GM19463 (cell line): ENCODE data around the gene EPO.

Experiments used
- ATAC-seq: cut with Tn5 transposase; IDR thresholded peaks from one replicate; pipeline ENCODE4 v1.9.1; 2021; ENCODE audit warnings: mild to moderate bottlenecking, moderate library complexity; ENCODE audit not compliant: unreplicated experiment

Gene EPO

DNA sequence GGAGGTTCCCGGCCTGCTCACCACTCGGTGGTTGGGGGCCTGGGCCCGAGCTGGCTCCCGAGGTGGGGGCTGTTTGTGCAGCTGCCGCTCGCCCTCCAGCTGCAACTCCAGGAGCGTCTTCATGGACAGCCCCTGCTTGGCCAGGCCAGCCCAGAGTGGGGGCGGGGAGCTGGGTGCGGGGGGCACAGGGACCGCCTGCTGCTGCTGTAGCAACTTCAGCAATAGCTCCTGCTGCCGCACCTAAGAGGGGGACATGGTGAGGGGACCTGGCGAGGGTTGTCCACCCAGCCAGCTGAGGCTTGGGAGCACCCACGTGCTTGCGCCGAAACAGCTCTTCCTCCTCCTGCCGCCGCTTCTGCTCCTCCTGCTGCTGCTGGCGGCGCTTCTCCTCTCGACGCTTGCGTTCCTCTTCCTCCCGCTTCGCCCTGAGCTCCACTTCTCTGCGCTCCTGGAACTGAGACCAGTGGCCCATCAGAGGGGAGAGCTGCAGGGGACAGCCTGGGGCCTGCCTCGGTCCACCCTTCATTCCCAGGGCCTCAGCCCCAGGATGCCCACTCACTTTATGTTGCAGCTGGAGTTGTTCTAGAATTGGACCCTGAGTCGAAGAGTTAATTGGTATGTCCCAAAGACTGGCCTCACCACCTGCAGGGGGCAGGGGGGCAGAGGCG is 37.1 kb upstream of the EPO start:
- no peak for ATAC-seq

DNA sequence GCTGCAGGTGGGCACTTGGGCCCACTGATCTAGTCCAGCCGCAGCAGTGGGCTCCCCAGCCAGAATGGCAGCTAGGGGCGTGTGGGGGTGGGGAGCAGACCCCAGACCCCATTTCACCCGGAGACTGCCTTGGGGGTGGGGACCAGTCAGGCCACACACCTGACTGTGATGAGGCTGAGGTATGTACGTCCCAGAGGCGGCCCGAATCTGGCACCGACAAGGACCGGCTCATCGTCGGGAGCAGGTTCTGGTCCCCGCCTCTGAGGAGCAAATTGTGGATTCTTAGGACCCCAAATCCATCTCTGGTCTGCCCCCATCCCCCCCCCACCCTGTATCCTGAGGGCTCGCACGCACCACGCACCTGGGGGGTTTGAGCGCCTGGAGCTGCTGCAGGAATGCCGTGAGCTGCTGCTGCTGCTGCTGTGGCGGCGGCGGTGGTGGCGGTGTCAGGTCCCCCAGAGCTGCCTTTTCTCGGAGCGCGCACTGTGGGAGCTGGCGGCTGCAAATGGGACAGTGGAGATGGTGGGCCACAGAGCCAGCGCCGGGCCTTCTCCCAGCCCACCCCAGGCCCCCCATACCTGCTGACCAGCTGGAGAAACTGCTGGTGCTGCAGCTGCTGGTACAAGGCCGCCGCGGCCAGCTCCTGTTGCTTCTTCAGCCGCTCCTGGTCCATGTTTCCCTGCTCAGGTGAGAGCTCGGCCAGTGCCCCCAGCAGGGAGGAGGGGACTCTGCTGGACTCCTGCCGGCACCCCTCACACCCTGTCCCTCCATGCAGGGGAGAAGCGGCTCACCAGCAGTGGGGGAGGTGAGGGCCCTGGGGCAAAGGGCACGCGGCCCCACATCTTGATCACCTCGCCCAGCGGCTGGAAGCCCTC is 36.4 kb upstream of the EPO start:
- no peak for ATAC-seq

DNA sequence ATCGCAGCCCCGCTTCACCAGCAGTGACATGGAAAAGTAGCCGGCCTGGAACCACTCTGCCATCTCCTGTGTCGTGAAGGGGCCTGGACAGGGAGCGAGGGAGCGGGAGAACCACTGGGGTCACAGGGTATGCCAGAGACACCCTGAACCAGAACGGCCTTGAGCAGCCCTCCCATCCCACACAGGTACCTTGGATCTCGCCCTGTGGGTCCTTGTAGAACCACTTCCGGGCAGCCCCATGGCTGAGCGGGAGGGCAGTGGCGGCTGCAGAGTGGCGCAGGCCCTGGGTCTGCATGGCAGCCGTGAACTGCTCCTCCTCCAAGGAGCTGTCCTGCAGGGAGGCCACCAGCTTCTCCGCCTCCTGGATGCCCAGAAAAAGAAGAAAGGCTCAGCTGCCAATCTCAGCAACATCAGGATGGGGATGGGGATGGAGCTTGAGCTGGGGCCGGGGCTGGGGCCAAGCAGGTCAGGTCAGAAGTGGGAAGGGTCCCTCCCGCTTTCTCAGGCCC is 35.7 kb upstream of the EPO start:
- ATAC-seq: no peak

DNA sequence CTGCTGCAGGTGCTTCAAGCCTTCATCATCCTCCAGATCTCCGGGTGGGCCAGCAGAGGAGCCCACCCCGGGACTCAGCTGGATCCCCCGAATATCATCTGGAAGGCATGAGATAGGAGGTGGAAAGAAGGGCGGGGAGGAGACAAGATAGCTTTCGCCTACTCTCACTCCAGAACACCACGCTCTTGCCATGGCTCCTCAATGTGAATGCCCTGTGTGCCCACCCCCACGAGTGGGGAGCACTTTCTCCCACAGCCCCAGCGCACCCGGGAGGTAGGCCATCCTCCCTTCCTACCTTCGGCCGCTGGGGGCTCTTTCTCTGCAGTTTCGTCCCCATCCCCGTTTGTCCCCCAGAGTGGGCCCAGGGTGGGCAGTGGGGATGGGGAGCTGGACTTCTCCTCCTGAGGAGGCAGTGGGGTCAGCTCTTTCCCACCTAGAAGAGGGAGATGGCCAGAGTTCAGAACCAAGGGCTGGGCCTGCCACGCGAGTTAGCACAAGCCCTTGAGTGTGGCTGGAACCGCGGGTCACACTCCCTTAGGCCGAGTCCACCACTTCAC is 35.1 kb upstream of the EPO start:
- ATAC-seq: no peak

DNA sequence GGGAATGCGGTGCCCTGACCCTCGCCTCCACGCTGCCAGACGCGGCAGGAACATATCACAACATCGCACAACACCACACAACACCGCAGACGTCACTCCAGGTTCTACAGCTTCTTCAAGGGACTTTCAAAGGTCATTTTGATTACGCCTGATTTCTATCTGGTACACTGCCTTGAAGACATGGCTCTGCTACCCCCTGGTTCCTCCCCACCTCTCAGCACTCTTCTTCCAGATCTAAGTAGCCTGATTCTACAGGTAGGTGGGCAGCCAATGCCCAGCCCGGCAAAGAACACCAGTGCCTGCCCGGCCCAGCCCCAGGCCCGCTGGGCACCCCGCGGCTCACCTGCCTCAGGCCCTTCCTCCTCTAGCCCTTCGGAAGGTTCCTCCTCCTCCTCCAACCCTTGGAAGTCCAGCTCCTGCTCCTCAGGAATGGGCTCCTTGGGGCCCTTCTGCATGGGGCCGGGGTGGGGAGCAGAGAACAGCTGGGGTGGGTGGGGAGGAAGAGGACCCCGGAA is 34.6 kb upstream of the EPO start:
- ATAC-seq: no peak

DNA sequence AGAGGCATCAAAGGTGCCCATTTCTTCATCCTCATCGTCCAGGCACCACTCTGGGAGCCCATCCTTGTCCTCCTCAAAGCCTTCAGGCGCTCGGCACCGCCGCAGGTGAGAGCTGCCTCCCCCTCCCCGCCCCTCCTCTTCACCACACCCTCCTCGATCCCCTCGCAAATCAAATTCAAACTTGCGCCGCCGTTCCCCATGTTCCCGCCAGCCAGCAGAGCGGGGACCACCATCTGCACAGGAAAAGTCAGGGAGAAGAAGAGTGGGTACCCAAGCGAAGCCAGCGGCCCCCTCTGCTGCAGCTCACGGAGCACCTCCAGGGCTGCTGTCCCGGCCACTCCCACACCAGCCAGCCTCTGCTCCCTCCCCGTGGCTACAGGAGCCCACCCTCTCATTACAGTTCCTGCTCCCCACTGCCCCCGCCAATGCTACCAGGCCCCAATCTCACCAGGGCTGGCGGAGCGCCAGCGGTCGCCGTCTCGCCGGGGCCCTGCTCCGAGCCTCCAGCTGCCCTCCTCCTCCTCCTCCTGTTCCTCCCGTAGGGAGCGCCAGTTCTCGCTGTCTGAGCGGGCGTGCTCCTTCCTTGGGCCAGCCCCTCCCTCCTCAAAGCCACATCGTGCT is 34.0 kb upstream of the EPO start:
- ATAC-seq: no peak

DNA sequence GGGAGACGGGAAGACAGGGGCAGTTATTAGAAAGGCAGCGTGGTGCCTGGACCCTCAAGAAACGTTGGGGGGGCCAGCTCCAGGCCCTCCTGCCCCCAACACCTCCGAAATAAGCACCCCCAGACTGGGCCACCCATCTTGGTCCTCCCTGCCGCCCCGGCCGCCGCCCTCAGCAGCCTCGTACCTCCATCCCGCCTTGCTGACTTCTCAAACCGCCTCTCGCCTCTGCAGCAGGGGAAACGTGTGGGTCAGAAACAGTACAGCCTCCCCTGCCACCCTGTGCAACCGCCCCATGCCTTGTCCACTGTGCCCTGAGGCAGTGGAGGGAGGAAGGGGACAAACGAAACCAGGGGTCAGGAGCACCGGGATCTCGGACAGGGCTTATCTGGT is 33.5 kb upstream of the EPO start:
- no peak for ATAC-seq

DNA sequence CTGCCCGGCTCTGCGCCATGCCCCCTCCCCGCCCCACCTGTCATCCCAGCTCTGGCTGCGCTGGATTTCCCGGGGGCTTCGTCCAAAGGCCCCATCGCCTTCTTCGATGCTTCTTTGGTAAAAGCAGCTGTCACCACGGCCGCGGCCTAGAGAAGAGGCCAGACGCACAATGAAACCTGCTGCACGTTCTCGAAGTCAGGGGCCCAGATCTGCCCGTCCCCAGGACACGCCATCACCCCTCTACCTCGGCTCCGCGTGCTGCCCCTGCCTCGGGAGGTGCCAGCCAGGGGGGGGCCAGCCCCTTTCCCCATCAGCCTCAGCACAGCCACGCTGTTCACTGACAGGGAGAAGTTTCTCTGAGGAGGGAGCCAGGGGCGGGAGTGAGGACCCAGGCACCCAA is 33.0 kb upstream of the EPO start:
- no peak for ATAC-seq

DNA sequence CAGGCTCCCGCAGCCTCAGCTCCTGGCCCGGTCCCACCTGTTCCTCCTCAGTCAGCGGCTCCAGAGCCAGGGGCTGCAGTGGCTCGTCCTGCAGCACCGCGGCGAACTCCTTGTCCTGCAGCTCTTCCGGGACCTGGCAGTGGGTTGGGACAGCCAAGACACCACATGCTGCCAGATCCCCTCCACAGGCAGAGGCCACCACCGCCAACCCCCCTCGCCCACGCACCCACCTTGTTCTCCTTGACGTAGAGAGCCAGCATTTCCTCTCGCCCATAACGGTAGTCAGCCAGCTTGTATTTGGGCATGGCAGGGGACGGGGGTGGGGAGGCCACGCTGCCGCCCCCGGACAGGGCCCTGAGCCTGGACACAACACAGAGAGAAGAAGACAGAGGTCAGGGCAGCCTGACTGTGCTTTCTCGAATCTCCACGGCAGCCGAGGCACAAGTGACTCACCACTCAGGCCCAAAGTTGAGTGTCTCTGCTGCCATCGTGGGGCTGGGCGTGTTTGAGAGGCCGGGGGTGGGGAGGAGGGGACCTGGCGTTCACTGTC is 32.4 kb upstream of the EPO start:
- no peak for ATAC-seq

DNA sequence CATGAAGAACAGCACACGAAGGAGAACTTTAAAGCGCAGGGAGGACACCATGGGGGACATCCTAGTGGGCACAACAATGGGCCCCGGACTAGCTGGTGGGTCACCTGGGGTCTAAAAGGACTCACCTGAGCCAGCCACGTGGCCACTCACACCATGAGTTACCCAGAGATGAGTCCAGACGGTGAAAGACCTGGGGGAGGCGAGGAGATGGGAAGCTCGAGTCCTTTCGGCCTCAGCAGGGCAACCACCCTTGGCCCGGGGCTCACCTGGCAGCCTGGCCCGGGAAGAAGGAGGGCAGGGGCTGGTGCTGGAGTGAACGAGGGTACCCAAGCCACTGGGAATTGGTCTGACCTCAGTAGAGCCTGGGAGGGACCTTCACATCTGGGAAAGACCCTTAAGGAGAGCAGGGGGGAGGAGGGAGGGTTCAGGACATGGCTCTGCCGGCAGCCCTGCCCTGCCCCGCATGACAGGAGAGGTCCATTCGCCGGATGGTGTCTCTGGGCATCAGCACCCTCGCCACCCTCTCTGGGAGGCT is 31.9 kb upstream of the EPO start:
- ATAC-seq: no peak

DNA sequence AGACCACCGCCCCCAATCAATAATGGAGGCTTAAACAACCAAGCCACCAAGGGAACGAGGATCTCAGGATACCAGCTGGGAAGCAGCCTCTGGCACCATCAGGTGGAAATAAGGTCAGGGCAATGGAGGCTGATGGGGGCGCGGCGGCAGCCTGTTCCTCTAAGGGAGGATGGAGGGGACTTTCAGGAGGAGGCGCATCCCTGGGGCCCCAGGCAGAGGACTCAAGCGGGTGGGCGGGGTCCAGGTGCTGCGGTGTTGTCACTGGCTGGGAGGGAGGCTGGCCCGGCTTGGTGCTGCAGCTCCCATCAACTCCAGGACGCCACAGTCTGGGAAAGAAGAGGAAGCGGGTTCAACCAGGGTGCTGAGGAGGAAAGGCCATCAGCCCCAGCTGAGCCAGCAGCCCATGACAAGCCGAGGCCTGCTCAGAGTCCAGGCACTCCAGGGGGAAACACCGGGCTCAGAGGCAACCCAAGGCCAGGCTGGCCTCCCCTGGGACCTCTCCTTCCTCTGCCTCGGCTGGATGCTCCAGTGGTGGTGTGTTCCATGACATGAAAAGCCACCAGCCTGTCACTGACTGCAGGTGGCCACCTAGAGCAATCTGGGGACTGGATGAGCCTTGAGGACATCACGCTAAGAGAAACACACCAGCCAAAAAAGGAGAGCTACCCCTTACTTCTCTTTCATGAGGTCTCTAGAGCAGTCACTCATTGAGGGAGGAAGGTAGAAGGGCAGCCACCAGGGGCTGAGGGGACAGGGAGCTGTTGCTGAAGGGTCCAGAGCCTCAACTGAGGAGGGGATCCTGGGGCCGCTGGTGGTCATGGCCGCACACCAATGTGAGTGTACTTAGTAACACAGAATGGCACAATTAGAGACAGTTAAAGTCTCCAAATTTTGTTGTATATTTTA is 30.8 kb upstream of the EPO start:
- ATAC-seq: no peak

DNA sequence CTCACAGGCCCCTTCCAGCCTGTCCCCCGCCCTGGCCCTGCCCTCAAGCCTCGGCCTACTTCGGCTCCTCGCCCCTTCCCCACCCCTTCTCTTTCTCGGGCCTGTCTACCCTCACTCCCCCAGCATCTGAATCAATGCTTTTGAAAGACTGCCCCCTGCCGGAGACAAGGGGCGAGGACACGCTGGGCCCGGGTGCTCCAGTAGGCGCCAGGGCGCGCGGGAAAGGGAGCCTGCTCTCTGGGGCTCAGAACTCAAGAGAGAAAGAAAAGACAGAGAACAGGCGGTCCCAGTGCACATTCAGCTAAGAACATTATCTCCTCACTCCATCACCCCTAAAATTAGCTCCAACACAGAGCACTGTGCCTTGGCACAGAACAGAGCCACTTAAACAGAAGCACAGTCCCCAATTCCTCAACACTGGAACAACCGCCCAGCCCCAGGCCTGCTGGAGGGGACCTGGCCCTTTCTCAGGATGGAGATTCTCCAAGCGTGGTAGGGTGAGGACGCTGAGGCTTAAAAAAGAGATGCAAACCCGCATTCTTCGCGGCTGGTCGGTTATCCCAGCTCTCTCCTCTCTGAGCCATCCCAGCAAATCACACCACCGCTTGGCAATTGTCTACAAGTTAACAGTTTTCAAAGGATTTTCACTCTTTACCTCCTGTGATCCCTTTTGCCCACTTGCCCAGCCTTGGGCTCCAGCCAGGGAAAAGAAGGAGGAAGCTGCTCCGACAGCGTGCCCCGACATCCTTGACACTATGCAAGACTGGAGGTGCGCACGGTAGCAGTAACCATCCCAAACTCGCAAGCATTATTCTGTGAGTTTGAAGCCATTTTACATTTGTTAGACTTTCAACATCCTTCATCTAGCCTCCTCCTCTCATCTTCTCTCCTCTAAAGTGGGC is 28.3 kb upstream of the EPO start:
- peak; percentile 48 for ATAC-seq

DNA sequence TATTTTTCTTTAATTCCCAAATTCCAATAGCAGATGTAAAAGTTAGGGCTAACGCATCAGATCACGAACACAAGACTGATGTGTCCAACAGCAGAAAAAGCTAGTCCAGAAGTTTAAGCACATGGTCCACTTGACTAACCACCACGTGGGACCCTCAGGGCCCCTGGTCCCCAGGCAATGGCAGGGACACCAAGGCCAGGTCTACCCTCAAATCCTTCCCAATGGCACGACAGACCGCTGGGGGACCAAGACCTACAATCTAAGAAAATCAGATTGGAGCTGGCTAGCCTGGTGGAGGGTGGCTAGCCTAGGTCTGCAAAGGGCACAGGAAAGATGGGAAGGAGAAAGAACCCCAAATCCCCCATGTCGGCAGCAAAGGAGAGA is 27.7 kb upstream of the EPO start:
- no peak for ATAC-seq

DNA sequence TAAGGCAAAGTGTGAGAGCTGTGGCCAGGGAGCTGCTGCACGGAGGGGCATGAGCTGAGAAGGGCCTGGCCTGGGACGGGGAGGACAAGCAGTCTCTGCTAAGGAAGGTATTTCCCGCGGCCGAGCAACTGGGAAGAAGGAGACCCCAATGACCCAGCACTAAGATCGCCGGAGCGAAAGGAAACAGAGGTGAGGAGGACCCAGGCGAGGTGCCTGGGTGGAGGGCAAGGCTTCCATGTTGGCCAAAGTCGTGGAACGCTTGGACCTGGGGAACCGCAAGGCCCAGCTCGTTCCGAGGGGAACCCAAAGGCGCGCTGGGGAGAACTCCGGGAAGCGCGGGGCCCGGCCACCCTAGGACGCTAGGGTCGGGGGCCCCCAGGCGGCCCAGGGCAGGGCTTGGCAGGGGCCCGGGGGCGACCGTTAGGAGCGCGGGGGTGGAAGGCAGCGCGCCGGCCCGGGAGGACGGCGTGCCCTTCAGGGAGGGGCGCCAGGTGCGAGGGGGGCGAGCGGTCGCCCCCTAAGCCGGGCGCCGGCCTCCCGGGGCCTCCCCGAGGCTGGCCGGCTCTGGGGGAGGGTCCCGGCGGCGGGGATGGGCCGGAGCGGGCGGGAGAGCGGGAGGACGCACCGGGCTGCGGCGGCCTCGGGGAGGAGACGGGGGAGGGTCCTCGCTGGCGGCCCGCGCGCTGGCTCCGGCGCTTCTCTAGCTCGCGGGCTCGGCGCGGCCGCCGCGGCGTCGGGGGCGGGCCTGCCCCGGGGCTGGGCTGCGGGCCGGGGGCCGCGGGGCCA is 26.8 kb upstream of the EPO start:
- peak; percentile 4 for ATAC-seq

DNA sequence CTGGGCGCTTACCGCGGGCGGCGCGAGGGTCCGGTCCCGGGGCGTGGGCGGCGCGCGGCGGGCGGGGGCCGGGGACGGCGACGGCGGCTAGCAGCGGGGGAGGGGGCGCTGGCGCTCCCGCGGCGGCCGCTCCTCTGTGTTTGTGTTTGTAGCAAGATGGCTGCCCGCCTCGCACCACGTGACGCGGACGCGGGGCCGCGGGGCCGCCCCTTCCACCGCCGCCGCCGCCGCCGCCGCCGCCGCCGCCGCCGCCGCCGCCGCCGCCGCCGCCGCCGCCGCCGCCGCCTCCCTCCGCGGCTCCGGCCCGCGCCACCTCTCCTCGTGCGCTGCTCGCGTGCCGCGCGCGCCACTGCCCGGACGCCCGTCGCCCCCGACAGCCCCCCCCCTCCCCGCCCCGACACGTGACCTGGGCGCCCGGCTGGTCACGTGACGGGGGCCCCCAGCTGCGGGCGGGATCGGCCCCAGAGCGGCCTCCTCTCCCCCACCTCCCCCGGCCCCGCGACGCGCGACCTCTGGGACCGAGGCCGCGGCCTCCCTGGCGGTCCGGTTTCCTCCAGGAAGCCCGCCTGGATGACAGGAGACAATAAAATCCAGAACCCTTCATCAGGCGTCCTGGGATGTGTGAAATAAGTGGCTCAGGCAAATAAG is 26.0 kb upstream of the EPO start, which contains the start of gene GIGYF1:
Gene GIGYF1, minus strand, starts transcription at position 153 of the 648 bp plus-strand sequence. CDS start 6,012 bp downstream, outside the sequence.
- peak; percentile 43 for ATAC-seq

DNA sequence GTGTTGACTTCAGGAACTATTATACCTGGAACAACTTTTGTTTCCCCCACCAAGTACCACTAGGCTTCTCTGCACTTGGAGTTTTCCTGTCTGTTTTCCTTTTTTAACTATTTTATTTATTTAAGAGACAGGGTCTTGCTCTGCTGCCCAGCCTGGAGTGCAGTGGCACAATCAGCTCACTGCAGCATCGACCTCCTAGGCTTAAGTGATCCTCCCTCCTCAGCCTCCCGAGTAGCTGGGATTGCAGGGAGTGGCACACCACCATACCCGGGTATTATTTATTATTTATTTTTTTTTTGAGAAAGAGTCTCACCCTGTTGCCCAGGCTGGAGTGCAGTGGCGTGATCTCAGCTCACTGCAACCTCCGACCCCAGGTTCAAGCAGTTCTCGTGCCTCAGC is 24.1 kb upstream of the EPO start:
- ATAC-seq: no peak

DNA sequence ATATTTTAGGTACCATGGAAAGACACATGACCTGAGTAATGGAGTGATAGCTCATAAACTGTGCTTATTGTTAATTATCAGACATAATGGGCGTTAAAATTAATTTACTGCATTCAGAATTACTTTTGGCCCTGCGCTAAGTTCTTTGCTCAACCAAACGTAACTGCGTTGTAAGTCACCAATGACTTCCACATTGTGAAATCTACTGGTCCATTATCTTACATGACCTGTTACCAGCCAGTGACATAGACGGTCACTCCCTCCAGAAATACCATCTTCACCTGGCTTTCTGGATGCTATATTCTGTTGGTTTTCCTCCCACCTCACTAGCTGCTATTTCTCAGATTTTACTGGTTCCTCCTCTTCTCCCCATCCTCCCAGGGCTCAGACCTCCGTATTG is 21.2 kb upstream of the EPO start:
- ATAC-seq: no peak
